Measurements from ENCODE around the gene RASIP1. TPM values are rescaled to one million over a fixed set of nuclear protein-coding genes. Genes with fewer than 3 reads are reported as not detected.

Gene RASIP1
- total and polyA plus RNA-seq, 2 of the 8 experiments (the other 6 are each of a cell fraction or from before 2014, with no cell fraction given) = 9.3 to 11.4 TPM

DNA sequence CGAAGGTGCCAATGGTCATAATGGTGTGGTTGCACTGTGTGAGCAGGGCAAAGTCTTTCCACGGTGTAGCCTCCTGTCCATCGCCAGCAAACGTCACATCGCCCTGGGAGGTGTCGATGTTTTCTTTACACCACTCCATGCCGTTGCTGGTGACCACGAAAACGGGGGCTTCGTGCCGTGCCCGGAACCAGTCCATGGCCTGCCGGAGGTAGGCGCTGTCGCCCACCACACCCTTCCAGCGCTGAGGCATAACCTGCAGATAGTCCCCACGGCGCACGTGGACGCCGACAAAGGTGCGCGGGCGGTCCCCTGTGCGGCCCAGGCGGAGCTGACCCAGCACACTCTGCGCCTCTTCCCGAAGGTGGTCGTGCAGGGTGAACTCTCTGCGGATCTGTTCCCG is 9.9 kb upstream of the RASIP1 start:
- peaks cover 8 to 17% (median 14%) of the 10 kb centered on the region in 4 experiments for H3K4me1 ChIP-seq (replicated peaks in 1 of 4; ENCODE audit: control insufficient read depth in 3 of 4, insufficient read depth in 4 of 4, low read length in 3 of 4)
- no peak overlapping the region for H3K23ac ChIP-seq (ENCODE audit: insufficient read length)
- H2BK120ac ChIP-seq (replicated peaks; ENCODE audit: low read depth, low read length) = no peak overlapping the region
- no peak overlapping the region for H3K4ac ChIP-seq (replicated peaks; ENCODE audit: insufficient read length, low read depth, low read length)
- no peak overlapping the region for H2BK5ac ChIP-seq (ENCODE audit: low read depth, low read length)
- WGBS, 2 experiments (ENCODE audit: extremely low coverage in 1 of 2, insufficient coverage in 1 of 2, insufficient read length in 1 of 2, insufficient replicate concordance in 2 of 2, low coverage in 1 of 2, low lambda C conversion rate in 2 of 2, missing lambda C conversion rate in 1 of 2) = 95% methylated on average over 31 of the region's 31 CpGs; no CpG with 5 or more reads in 1 of the 2 experiments
- peaks cover 3 to 7% of the 10 kb centered on the region in 2 experiments for H4K20me1 ChIP-seq (replicated peaks in 1 of 2; ENCODE audit: control insufficient read depth in 1 of 2, insufficient read depth in 2 of 2, low read length in 2 of 2)
- H3K4me2 ChIP-seq (ENCODE audit: insufficient read depth in 1 of 2, low read depth in 2 of 2, low read length in 2 of 2) = no peak overlapping the region; a peak in 1 of 4 replicates
- H3K4me3 ChIP-seq (ENCODE audit: extremely low read depth in 1 of 4, insufficient read depth in 2 of 4, low read depth in 3 of 4, low read length in 4 of 4) = no peak overlapping the region
- FAIRE-seq (no peak), DNase-seq (ENCODE audit: low read depth in 1 of 2, low spot score in 2 of 2) (no peak)
- no peak overlapping the region for H4K5ac ChIP-seq (ENCODE audit: insufficient read length, low read depth, low read length)
- H3K23me2 ChIP-seq (ENCODE audit: low read depth, low read length) = peaks cover 15% of the 10 kb centered on the region
- H3K9ac ChIP-seq (replicated peaks in 1 of 4; ENCODE audit: extremely low read depth in 1 of 4, low read depth in 3 of 4, low read length in 3 of 4) = no peak overlapping the region
- H2AK5ac ChIP-seq (ENCODE audit: low read depth, low read length) = no peak overlapping the region
- POLR2A ChIA-PET (ENCODE audit: partially characterized antibody) = interaction anchor here (0.7 to 5.6 kb wide), 6 partner anchors 8 to 36 kb away, joined by 3 to 30 read pairs (median 7); no protein-coding TSS in a partner anchor
- peaks cover 11 to 30% (median 15%) of the 10 kb centered on the region in 4 experiments for H3K36me3 ChIP-seq (ENCODE audit: control insufficient read depth in 2 of 4, insufficient read depth in 4 of 4, low read length in 3 of 4)
- CTCF ChIA-PET (ENCODE audit: partially characterized antibody) = interaction anchor here (0.7 to 2.1 kb wide), 5 partner anchors 10 to 45 kb away, joined by 3 to 8 read pairs (median 3); no protein-coding TSS in a partner anchor
- H3K27me3 ChIP-seq (replicated peaks in 1 of 4; ENCODE audit: control insufficient read depth in 3 of 4, extremely low read depth in 1 of 4, insufficient read depth in 3 of 4, low read length in 3 of 4) = no peaks in the 10 kb centered on the region
- H3K9me3 ChIP-seq (ENCODE audit: insufficient read depth in 2 of 2, low read depth in 1 of 2, low read length in 1 of 2) = no peaks in the 10 kb centered on the region
- peaks cover 3 to 27% of the 10 kb centered on the region in 2 experiments; a peak in 3 of 4 replicates for H3K79me2 ChIP-seq (ENCODE audit: control insufficient read depth in 1 of 2, insufficient read depth in 2 of 2, low read length in 2 of 2)
- H4K8ac ChIP-seq (ENCODE audit: extremely low read depth, insufficient read depth, low read length) = no peak overlapping the region; the same call in 1 of the 2 replicates
- H3K79me1 ChIP-seq (ENCODE audit: low read depth, low read length) = peaks cover 14% of the 10 kb centered on the region
- no peak overlapping the region for H3K14ac ChIP-seq (ENCODE audit: insufficient read length)
- H2BK12ac ChIP-seq (ENCODE audit: low read depth, low read length) = no peak overlapping the region
- no peak overlapping the region for H4K91ac ChIP-seq (replicated peaks; ENCODE audit: insufficient read length, low read length)
- H2BK15ac ChIP-seq (ENCODE audit: low read length) = no peak overlapping the region
- H2AFZ ChIP-seq (ENCODE audit: low read length) = no peak overlapping the region
- no peak overlapping the region for H3K27ac ChIP-seq (ENCODE audit: low read depth, low read length)
- no peak overlapping the region for H3K56ac ChIP-seq (replicated peaks; ENCODE audit: insufficient read length, low read depth, low read length)
- no peak overlapping the region for H2BK20ac ChIP-seq (ENCODE audit: low read length)
- no peak overlapping the region for H3K18ac ChIP-seq (ENCODE audit: extremely low read depth, low read length)
- TF ChIP-seq TAF7 (optimal IDR thresholded peaks at IDR 0.05; ENCODE audit: borderline replicate concordance, low read depth, low read length) = no peak
- TF ChIP-seq TEAD4 (IDR thresholded peaks at IDR 0.05; ENCODE audit: low read depth, low read length) = no peak
- TF ChIP-seq, protein P1, sequence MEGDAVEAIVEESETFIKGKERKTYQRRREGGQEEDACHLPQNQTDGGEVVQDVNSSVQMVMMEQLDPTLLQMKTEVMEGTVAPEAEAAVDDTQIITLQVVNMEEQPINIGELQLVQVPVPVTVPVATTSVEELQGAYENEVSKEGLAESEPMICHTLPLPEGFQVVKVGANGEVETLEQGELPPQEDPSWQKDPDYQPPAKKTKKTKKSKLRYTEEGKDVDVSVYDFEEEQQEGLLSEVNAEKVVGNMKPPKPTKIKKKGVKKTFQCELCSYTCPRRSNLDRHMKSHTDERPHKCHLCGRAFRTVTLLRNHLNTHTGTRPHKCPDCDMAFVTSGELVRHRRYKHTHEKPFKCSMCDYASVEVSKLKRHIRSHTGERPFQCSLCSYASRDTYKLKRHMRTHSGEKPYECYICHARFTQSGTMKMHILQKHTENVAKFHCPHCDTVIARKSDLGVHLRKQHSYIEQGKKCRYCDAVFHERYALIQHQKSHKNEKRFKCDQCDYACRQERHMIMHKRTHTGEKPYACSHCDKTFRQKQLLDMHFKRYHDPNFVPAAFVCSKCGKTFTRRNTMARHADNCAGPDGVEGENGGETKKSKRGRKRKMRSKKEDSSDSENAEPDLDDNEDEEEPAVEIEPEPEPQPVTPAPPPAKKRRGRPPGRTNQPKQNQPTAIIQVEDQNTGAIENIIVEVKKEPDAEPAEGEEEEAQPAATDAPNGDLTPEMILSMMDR (IDR thresholded peaks at IDR 0.05; ENCODE audit: control extremely low read depth in 1 of 3, insufficient read depth in 1 of 3, low read depth in 1 of 3, low read length in 3 of 3) = no peak
- TF ChIP-seq GTF2F1 (IDR thresholded peaks at IDR 0.05; ENCODE audit: borderline replicate concordance, low read depth, low read length) = no peak
- TF ChIP-seq CREB1 (IDR thresholded peaks at IDR 0.05) = no peak
- no peak for TF ChIP-seq KDM4A (IDR thresholded peaks at IDR 0.05; ENCODE audit: low read depth, low read length, severe bottlenecking)

All from H1 (cell line).